CD4-positive, alpha-beta T cell treated with Interleukin-6 for 4 hours (primary cell): ENCODE results near the gene FOXJ1.

ENCODE experiments used
- DNase-seq: peaks from one replicate; pipeline ENCODE4 v3.0.0-alpha.2; 2020; ENCODE audit warnings: mixed read lengths

Gene FOXJ1

GRCh38 chr17:76089680-76090516, 51.1 kb downstream of the FOXJ1 start:
- no peak for DNase-seq

- no peak for DNase-seq
Observed at GRCh38 chr17:76088868-76089576, 52.0 kb downstream of the FOXJ1 start.

- no peak for DNase-seq
Observed at GRCh38 chr17:76088041-76088867, 52.8 kb downstream of the FOXJ1 start.

GRCh38 chr17:76087531-76087930, 53.5 kb downstream of the FOXJ1 start:
- DNase-seq: no peak

- DNase-seq: no peak
Observed at GRCh38 chr17:76086384-76086783, 54.7 kb downstream of the FOXJ1 start.
